GM12891 (cell line): ENCODE data around the gene LZTFL1.

Experiments
- DNase-seq: peaks from one replicate; pipeline ENCODE4 v3.0.0; 2011; ENCODE audit warnings: low spot score; ENCODE audit not compliant: insufficient read length
- FAIRE-seq: peaks from 2 replicates; lab custom pipeline; 2011; peaks lifted over from hg19 to GRCh38; lab: Jason Lieb, UNC
- PAX5 ChIP-seq: IDR thresholded peaks from 2 replicates; pipeline ENCODE4 v1.6.1; 2011; ENCODE audit warnings: low read length, moderate library complexity, mild to moderate bottlenecking; ENCODE audit not compliant: insufficient read depth, severe bottlenecking
- POLR2A ChIP-seq: IDR thresholded peaks from 2 replicates; pipeline ENCODE4 v1.6.1; 2011; ENCODE audit warnings: low read depth, low read length, control low read depth
- POLR2AphosphoS5 ChIP-seq: IDR thresholded peaks from 2 replicates; pipeline ENCODE4 v1.6.1; 2011; ENCODE audit warnings: low read depth, low read length, control low read depth
- POU2F2 ChIP-seq: IDR thresholded peaks from 2 replicates; pipeline ENCODE4 v1.6.1; 2011; ENCODE audit warnings: low read depth, mild to moderate bottlenecking, control low read depth, low read length, moderate library complexity
- SPI1 ChIP-seq: IDR thresholded peaks from 2 replicates; pipeline ENCODE4 v1.6.1; 2011; ENCODE audit warnings: low read depth, low read length, control low read depth
- TAF1 ChIP-seq: IDR thresholded peaks from 2 replicates; pipeline ENCODE4 v1.6.1; 2011; ENCODE audit warnings: low read depth, low read length, control low read depth

Gene LZTFL1

GRCh38 chr3:45777746-45778386 lies 64.1 kb downstream of the LZTFL1 start:
- FAIRE-seq = no peak

GRCh38 chr3:45777111-45777745 lies 64.7 kb downstream of the LZTFL1 start:
- DNase-seq (no peak), FAIRE-seq (no peak)
- TF ChIP-seq POU2F2 = no peak
- TF ChIP-seq POLR2A = no peak
- no peak for TF ChIP-seq SPI1
- TF ChIP-seq POLR2AphosphoS5 = no peak
- TF ChIP-seq PAX5 = no peak
- TF ChIP-seq TAF1 = no peak

More at GRCh38 chr3:45777746-45778386, 64.1 kb downstream of the LZTFL1 start:
- TF ChIP-seq POU2F2 (no peak), POLR2AphosphoS5 (no peak), POLR2A (no peak), TAF1 (no peak), PAX5 (no peak), SPI1 (no peak)
- no peak for DNase-seq

- FAIRE-seq (no peak), DNase-seq (no peak)
Observed at GRCh38 chr3:45776611-45777010, 65.3 kb downstream of the LZTFL1 start.

DNA sequence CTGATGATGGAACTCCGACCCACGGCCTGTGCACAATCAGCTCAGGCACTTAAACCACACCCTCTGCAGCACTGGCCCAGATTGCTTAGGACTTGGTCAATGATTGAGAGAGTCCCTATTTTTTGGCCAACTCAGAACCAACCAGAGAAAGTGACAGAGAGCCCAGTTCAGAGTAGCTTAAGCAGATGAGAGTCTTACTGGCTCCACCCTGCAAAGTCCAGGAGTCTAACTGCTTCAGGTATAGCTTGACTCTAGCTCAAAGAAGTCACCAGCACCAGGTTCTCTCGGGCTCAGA lies 65.7 kb downstream of the LZTFL1 start:
- no peak for FAIRE-seq
- TF ChIP-seq SPI1 (no peak), POU2F2 (no peak), POLR2A (no peak), PAX5 (no peak), POLR2AphosphoS5 (no peak), TAF1 (no peak)
- no peak for DNase-seq

More at GRCh38 chr3:45776611-45777010, 65.3 kb downstream of the LZTFL1 start:
- no peak for TF ChIP-seq POLR2AphosphoS5
- TF ChIP-seq POU2F2 = no peak
- TF ChIP-seq TAF1 = no peak
- no peak for TF ChIP-seq PAX5
- TF ChIP-seq POLR2A = no peak
- TF ChIP-seq SPI1 = no peak

GRCh38 chr3:45775571-45776300 lies 66.2 kb downstream of the LZTFL1 start:
- DNase-seq = no peak
- no peak for FAIRE-seq
- no peak for TF ChIP-seq TAF1
- TF ChIP-seq POLR2A = no peak
- TF ChIP-seq SPI1 = no peak
- no peak for TF ChIP-seq PAX5
- TF ChIP-seq POU2F2 = no peak

- DNase-seq (no peak), FAIRE-seq (no peak)
- TF ChIP-seq SPI1 (no peak), POLR2AphosphoS5 (no peak), PAX5 (no peak), POLR2A (no peak), POU2F2 (no peak), TAF1 (no peak)
Observed at GRCh38 chr3:45774581-45775521, 67.1 kb downstream of the LZTFL1 start.

- DNase-seq (no peak), FAIRE-seq (no peak)
- TF ChIP-seq POLR2AphosphoS5 (no peak), POU2F2 (no peak), PAX5 (no peak), SPI1 (no peak), POLR2A (no peak), TAF1 (no peak)
Observed at GRCh38 chr3:45773714-45774449, 68.0 kb downstream of the LZTFL1 start.
